ENCODE measurements around the gene NDFIP1.
"Not testable (repeated sequence)": the region's sequence is repeated elsewhere in the genome, so short reads cannot be mapped to it uniquely, and the experiment has no call there.

The NDFIP1 gene

DNA sequence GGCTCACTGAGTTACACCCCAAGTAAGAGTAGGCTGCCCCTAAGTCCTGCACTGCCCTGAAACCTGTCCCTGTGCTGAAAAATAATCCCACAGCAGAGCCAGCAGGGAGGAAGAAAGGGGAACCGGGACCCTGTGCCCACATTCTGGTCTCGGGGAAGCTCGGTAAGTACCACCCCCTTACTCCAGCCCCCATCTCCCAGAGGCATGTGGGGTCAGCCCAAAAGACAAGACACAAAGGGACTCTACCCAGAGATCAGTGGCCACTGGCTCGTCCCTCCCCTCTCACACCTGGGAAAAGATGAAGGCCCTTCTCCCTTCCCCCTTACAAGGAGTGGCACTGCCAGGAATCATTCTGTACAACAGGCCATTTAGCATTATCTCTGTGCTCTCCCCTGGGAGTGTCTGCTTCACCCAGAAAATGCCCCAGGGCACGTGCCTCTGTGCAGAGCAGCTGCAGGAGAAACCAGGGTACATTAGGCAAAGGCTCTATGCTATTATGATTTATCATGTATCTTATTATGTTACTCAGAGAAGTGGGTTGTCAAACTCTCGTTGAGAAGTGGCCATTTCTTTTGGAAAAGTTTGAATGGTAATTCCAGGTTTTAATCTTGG, 71.3 kb downstream of the NDFIP1 start:
- Histone ChIP-seq H3K4me3 (ENCODE audit: low read length) (no peak overlapping the region), H3K27ac (ENCODE audit: low read depth, low read length) (no peak overlapping the region), H3K9me3 (ENCODE audit: insufficient read depth, low read depth, low read length) (no peaks in the 10 kb centered on the region), H3K36me3 (ENCODE audit: insufficient read depth, low read length) (no peaks in the 10 kb centered on the region), H3K27me3 (ENCODE audit: insufficient read depth, low read length) (no peaks in the 10 kb centered on the region), H3K4me1 (ENCODE audit: insufficient read depth, low read length) (peaks cover 3% of the 10 kb centered on the region; the same call in 1 of the 2 replicates), H3K9ac (ENCODE audit: low read depth, low read length) (no peak overlapping the region)
- 96% methylated on average over 5 of the region's 6 CpGs for WGBS

DNA sequence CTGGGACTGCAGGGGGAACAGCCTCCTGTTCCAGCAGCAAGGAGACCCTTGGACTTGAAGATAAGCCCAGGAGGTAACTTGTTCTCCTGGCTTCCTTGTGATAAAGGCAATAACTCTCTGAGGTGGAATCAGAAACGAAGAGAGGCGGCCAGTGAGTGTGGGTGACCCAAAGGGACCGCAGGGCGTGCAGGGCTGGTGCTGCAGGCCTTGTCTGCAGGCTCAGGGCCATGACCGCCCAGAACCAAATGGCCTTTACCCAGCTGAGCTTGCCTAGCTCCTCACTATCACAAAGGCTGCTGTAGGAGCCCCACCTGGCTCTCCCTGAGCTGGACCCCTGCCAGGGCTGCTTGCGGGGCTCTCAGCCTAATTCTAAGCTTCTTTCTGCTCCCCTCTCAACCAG, 72.5 kb downstream of the NDFIP1 start:
- no peak overlapping the region for H3K4me3 ChIP-seq (ENCODE audit: low read length)
- H3K4me1 ChIP-seq (ENCODE audit: insufficient read depth, low read length) = no peaks in the 10 kb centered on the region
- H3K9ac ChIP-seq (ENCODE audit: low read depth, low read length) = no peak overlapping the region
- no peaks in the 10 kb centered on the region for H3K27me3 ChIP-seq (ENCODE audit: insufficient read depth, low read length)
- 83% methylated on average over 6 of the region's 6 CpGs for WGBS
- no peak overlapping the region for H3K27ac ChIP-seq (ENCODE audit: low read depth, low read length)
- H3K9me3 ChIP-seq (ENCODE audit: insufficient read depth, low read depth, low read length) = no peaks in the 10 kb centered on the region
- H3K36me3 ChIP-seq (ENCODE audit: insufficient read depth, low read length) = no peaks in the 10 kb centered on the region

DNA sequence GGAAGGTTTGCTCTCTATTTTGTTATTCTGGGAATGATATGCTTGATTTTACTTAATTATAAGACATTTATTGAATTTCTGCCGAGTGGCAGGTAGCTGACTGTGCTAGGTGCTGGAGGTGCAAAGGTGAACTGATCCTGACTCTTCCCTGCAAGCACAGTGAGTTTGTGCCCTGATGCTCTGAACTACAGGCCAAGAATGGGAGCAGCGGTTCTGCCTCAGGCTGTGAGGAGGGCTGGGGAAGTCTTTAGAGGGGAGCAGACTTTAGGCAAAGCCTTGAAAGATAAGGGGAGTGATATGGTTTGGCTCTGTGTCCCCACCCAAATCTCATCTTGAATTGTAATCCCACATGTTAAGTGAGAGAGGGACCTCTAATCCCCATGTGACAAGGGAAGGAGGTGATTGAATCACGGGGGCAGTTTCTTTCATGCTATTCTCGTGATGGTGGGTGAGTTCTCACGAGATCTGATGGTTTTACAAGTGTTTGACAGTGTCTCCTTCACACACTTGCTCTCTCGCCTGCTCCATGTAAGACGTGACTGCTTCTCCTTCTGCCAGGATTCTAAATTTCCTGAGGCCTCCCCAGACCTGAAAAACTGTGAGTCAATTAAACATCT, 73.1 kb downstream of the NDFIP1 start:
- Histone ChIP-seq H3K9me3 (ENCODE audit: insufficient read depth, low read depth, low read length) (no peaks in the 10 kb centered on the region), H3K4me1 (ENCODE audit: insufficient read depth, low read length) (peaks cover 5% of the 10 kb centered on the region; the same call in 1 of the 2 replicates), H3K9ac (ENCODE audit: low read depth, low read length) (no peak overlapping the region), H3K27ac (ENCODE audit: low read depth, low read length) (no peak overlapping the region), H3K36me3 (ENCODE audit: insufficient read depth, low read length) (no peaks in the 10 kb centered on the region), H3K4me3 (ENCODE audit: low read length) (no peak overlapping the region), H3K27me3 (ENCODE audit: insufficient read depth, low read length) (no peaks in the 10 kb centered on the region)
- WGBS = 73% methylated on average over 7 of the region's 7 CpGs

DNA sequence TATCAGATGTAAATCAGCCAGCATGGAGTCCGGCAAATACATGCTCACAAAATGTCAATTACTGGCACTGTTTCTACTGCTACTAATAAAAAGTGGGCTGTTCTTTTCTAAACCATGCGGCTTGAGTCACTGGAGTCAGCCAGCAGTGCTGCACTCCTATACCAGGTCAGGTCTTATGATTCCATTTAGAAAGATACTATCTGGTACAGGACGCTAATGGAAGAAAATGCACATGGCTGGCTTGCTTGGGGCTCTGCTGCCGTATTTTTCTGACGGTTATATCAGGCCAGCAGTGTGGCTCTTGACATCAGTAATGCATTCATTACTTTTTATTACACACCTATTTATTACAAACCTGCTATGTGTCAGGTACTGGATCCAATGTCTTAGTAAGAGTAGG, 74.3 kb downstream of the NDFIP1 start:
- H3K9me3 ChIP-seq (ENCODE audit: insufficient read depth, low read depth, low read length) = no peaks in the 10 kb centered on the region
- H3K36me3 ChIP-seq (ENCODE audit: insufficient read depth, low read length) = no peaks in the 10 kb centered on the region

DNA sequence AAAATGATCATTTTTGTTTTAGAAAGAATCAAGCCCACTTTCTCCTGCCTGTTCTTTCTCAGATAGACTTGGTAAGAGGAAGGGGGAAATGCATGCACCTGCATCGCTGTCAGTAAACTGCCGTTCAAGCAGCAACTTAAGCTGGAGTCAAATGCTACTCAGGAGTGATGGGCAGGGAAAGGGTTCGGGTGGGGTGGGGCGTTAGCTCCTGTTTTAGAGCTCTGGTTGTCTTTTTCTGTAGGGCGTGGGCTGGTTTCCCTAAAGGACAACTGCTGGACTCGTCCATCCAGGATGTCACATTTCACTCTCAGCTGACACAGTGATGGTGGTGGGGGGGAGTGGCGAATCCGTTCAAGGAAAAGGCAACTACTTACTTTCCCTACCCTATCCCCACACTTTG, 75.0 kb downstream of the NDFIP1 start:
- 90% methylated on average over 6 of the region's 8 CpGs for WGBS
- no peak overlapping the region for H3K4me3 ChIP-seq (ENCODE audit: low read length)
- H3K36me3 ChIP-seq (ENCODE audit: insufficient read depth, low read length) = no peaks in the 10 kb centered on the region
- no peak overlapping the region for H3K9ac ChIP-seq (ENCODE audit: low read depth, low read length)
- no peaks in the 10 kb centered on the region for H3K9me3 ChIP-seq (ENCODE audit: insufficient read depth, low read depth, low read length)
- H3K27me3 ChIP-seq (ENCODE audit: insufficient read depth, low read length) = no peaks in the 10 kb centered on the region
- no peak overlapping the region for H3K27ac ChIP-seq (ENCODE audit: low read depth, low read length)
- peaks cover 11% of the 10 kb centered on the region; the same call in 1 of the 2 replicates for H3K4me1 ChIP-seq (ENCODE audit: insufficient read depth, low read length)

More for the DNA sequence above, 74.3 kb downstream of the NDFIP1 start:
- WGBS = 92% methylated on average over 5 of the region's 5 CpGs
- H3K27me3 ChIP-seq (ENCODE audit: insufficient read depth, low read length) = no peaks in the 10 kb centered on the region
- no peak overlapping the region for H3K4me3 ChIP-seq (ENCODE audit: low read length)
- H3K4me1 ChIP-seq (ENCODE audit: insufficient read depth, low read length) = peaks cover 11% of the 10 kb centered on the region; the same call in 1 of the 2 replicates
- H3K27ac ChIP-seq (ENCODE audit: low read depth, low read length) = no peak overlapping the region
- no peak overlapping the region for H3K9ac ChIP-seq (ENCODE audit: low read depth, low read length)

DNA sequence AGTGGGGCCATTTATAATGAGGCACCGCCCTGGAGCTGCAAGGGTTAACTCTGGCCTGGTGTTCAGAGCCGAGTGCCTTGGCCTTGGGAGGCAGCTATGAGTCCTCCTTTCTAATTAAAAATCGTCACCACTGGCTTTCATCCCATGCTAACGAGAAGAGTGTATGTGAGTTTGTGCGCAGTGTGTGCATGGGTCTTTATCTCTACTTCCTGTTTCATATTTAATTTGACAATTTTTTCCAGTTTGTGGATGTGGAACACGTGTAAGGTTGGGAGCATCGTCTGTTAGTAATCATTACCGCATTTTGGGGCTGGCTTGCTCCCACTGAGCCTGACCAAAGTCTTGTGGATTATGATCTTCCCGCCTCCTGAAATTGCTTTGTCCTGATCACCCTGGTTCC, 76.4 kb downstream of the NDFIP1 start:
- H3K9ac ChIP-seq (ENCODE audit: low read depth, low read length) = no peak overlapping the region
- no peaks in the 10 kb centered on the region for H3K36me3 ChIP-seq (ENCODE audit: insufficient read depth, low read length)
- no peaks in the 10 kb centered on the region for H3K9me3 ChIP-seq (ENCODE audit: insufficient read depth, low read depth, low read length)
- H3K4me3 ChIP-seq (ENCODE audit: low read length) = no peak overlapping the region
- H3K27me3 ChIP-seq (ENCODE audit: insufficient read depth, low read length) = no peaks in the 10 kb centered on the region
- 55% methylated on average over 7 of the region's 9 CpGs for WGBS
- H3K4me1 ChIP-seq (ENCODE audit: insufficient read depth, low read length) = peaks cover 11% of the 10 kb centered on the region; the same call in 1 of the 2 replicates
- no peak overlapping the region for H3K27ac ChIP-seq (ENCODE audit: low read depth, low read length)

DNA sequence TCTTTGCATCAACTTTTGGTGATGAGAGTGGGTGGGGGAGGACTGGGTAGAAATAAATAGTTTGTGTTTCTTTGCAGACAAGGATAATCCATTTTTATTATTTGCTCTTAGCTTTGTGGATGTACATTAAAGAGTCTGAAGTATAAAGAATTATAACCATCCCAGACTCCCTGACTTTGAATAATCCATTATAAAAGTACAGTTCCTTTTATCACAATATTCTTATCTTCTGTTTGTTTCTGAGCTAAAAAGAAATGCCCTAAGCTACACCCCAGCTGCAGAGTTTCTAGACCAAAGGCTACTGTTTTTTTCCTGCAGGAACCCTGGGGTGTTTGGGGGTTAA, 77.9 kb downstream of the NDFIP1 start:
- no peak overlapping the region for H3K9ac ChIP-seq (ENCODE audit: low read depth, low read length)
- H3K9me3 ChIP-seq (ENCODE audit: insufficient read depth, low read depth, low read length) = no peaks in the 10 kb centered on the region
- no peak overlapping the region for H3K27ac ChIP-seq (ENCODE audit: low read depth, low read length)
- H3K36me3 ChIP-seq (ENCODE audit: insufficient read depth, low read length) = no peaks in the 10 kb centered on the region
- no peaks in the 10 kb centered on the region for H3K27me3 ChIP-seq (ENCODE audit: insufficient read depth, low read length)
- no peak overlapping the region for H3K4me3 ChIP-seq (ENCODE audit: low read length)
- peaks cover 11% of the 10 kb centered on the region; the same call in 1 of the 2 replicates for H3K4me1 ChIP-seq (ENCODE audit: insufficient read depth, low read length)

DNA sequence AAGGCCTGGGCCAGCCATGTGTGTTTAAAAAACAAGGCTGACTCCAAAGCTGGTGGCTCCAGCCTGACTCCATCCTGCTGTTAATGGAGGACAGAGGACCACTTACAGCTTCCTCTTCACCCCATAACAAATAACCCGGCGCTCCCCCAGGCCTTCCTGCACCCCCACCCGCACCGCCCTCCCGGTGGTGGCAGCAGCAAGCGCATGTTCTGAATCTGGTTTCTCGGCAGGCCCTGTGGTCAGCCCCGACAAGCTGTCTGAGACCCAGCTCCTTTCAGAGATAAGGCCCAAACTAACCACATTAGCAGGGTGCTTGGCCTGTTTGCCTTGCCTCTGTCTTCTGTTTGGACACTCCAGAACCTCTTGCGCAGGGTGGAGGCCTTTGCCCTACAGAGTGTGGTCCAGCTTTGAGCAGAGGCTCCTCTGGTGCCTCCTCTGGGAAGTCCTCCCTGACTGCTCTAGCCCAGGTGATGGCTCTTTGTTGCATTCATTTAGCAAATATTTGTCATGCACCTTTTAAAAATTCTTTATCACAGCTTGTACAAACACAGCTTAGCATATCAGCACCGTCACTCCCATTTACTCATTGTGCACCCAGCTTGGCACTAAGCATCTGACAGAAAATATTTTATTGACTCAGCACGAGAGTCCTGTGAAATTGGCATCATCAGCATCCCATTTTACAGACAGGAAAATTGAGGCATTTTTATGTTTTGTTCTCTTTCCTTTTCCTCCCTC, 78.4 kb downstream of the NDFIP1 start:
- Histone ChIP-seq H3K27me3 (ENCODE audit: insufficient read depth, low read length) (no peaks in the 10 kb centered on the region), H3K9ac (ENCODE audit: low read depth, low read length) (no peak overlapping the region), H3K4me1 (ENCODE audit: insufficient read depth, low read length) (peaks cover 11% of the 10 kb centered on the region; the same call in 1 of the 2 replicates), H3K9me3 (ENCODE audit: insufficient read depth, low read depth, low read length) (no peaks in the 10 kb centered on the region), H3K27ac (ENCODE audit: low read depth, low read length) (no peak overlapping the region), H3K4me3 (ENCODE audit: low read length) (no peak overlapping the region), H3K36me3 (ENCODE audit: insufficient read depth, low read length) (no peaks in the 10 kb centered on the region)
- WGBS = 65% methylated on average over 11 of the region's 11 CpGs

GRCh38 chr5:142188691-142189090, 80.1 kb downstream of the NDFIP1 start:
- not testable (repeated sequence) for H3K27me3 ChIP-seq (ENCODE audit: insufficient read depth, low read length); H3K27ac ChIP-seq (ENCODE audit: low read depth, low read length); H3K36me3 ChIP-seq (ENCODE audit: insufficient read depth, low read length); H3K9me3 ChIP-seq (ENCODE audit: insufficient read depth, low read depth, low read length); H3K9ac ChIP-seq (ENCODE audit: low read depth, low read length); H3K4me3 ChIP-seq (ENCODE audit: low read length)
- 92% methylated on average over 5 of the region's 6 CpGs for WGBS
- peaks cover 11% of the 10 kb centered on the region; the same call in 1 of the 2 replicates for H3K4me1 ChIP-seq (ENCODE audit: insufficient read depth, low read length)

GRCh38 chr5:142189813-142190212, 81.2 kb downstream of the NDFIP1 start:
- Histone ChIP-seq H3K27me3 (ENCODE audit: insufficient read depth, low read length) (no peaks in the 10 kb centered on the region), H3K4me3 (ENCODE audit: low read length) (no peak overlapping the region), H3K27ac (ENCODE audit: low read depth, low read length) (no peak overlapping the region), H3K36me3 (ENCODE audit: insufficient read depth, low read length) (no peaks in the 10 kb centered on the region), H3K9ac (ENCODE audit: low read depth, low read length) (no peak overlapping the region), H3K9me3 (ENCODE audit: insufficient read depth, low read depth, low read length) (no peaks in the 10 kb centered on the region), H3K4me1 (ENCODE audit: insufficient read depth, low read length) (peaks cover 11% of the 10 kb centered on the region; the same call in 1 of the 2 replicates)
- 94% methylated on average over 8 of the region's 8 CpGs for WGBS

- peaks cover 6% of the 10 kb centered on the region; the same call in 1 of the 2 replicates for H3K4me1 ChIP-seq (ENCODE audit: insufficient read depth, low read length)
- WGBS = 83% methylated on average over 5 of the region's 5 CpGs
- H3K9ac ChIP-seq (ENCODE audit: low read depth, low read length) = no peak overlapping the region
Observed at GRCh38 chr5:142191776-142192175, 83.2 kb downstream of the NDFIP1 start.

More at GRCh38 chr5:142191776-142192175, 83.2 kb downstream of the NDFIP1 start:
- no peaks in the 10 kb centered on the region for H3K36me3 ChIP-seq (ENCODE audit: insufficient read depth, low read length)
- H3K27ac ChIP-seq (ENCODE audit: low read depth, low read length) = no peak overlapping the region
- H3K9me3 ChIP-seq (ENCODE audit: insufficient read depth, low read depth, low read length) = no peaks in the 10 kb centered on the region
- H3K4me3 ChIP-seq (ENCODE audit: low read length) = no peak overlapping the region
- H3K27me3 ChIP-seq (ENCODE audit: insufficient read depth, low read length) = no peaks in the 10 kb centered on the region

Measured in HUES64 (cell line).